H9 (cell line): ENCODE data around the gene SLC44A1. TPM values are rescaled to one million over a fixed set of nuclear protein-coding genes. Genes with fewer than 3 reads are reported as not detected.
A peak's percentile ranks its signal among the peaks of the same experiment; 100 is the strongest.

Experiments used
- DNase-seq: peaks from one replicate; pipeline ENCODE4 v3.0.0-alpha.2; 2017
- H2AFZ ChIP-seq: one replicate; pipeline ENCODE4 v1.6.1; 2013; ENCODE audit warnings: mild to moderate bottlenecking, low read length, control low read depth, moderate library complexity
- H2AK5ac ChIP-seq: 2 replicates; pipeline ENCODE4 v1.6.1; 2013; ENCODE audit warnings: low read length, control low read depth, mixed read lengths; ENCODE audit not compliant: insufficient read length
- H2BK120ac ChIP-seq: one replicate; pipeline ENCODE4 v1.6.1; 2013; ENCODE audit warnings: low read depth, mild to moderate bottlenecking, low read length, control low read depth, inconsistent platforms; ENCODE audit not compliant: poor library complexity, severe bottlenecking
- H2BK12ac ChIP-seq: 2 replicates; pipeline ENCODE4 v1.6.1; 2013; ENCODE audit warnings: low read length, control low read depth, mixed read lengths, low read depth; ENCODE audit not compliant: insufficient read length
- H2BK15ac ChIP-seq: 2 replicates; pipeline ENCODE4 v1.6.1; 2013; ENCODE audit warnings: low read depth, low read length, control low read depth
- H2BK20ac ChIP-seq: one replicate; pipeline ENCODE4 v1.6.1; 2013; ENCODE audit warnings: low read depth, mild to moderate bottlenecking, low read length, control low read depth, inconsistent platforms; ENCODE audit not compliant: poor library complexity, severe bottlenecking
- H2BK5ac ChIP-seq: 2 replicates; pipeline ENCODE4 v1.6.1; 2013; ENCODE audit warnings: low read length, control low read depth, mixed read lengths; ENCODE audit not compliant: insufficient read length
- H3K14ac ChIP-seq: 2 replicates; pipeline ENCODE4 v1.6.1; 2013; ENCODE audit warnings: low read length, control low read depth; ENCODE audit not compliant: insufficient read depth
- H3K18ac ChIP-seq: 2 replicates; pipeline ENCODE4 v1.6.1; 2013; ENCODE audit warnings: low read depth, mild to moderate bottlenecking, mixed read lengths, low read length, control low read depth; ENCODE audit not compliant: insufficient read length
- H3K23ac ChIP-seq: 2 replicates; pipeline ENCODE4 v1.6.1; 2013; ENCODE audit warnings: low read length, control low read depth, mixed read lengths, low read depth; ENCODE audit not compliant: insufficient read length
- H3K23me2 ChIP-seq: 2 replicates; pipeline ENCODE4 v1.6.1; 2013; ENCODE audit warnings: low read depth, mild to moderate bottlenecking, mixed read lengths, low read length, control low read depth; ENCODE audit not compliant: insufficient read length, poor library complexity, severe bottlenecking
- H3K27ac ChIP-seq: 2 replicates; pipeline ENCODE4 v1.5.1; 2013; ENCODE audit warnings: low read length, control low read depth, mixed read lengths, low read depth; ENCODE audit not compliant: insufficient read length
- H3K27me3 ChIP-seq: 2 replicates; pipeline ENCODE4 v1.6.1; 2013; ENCODE audit warnings: low read length, control low read depth, inconsistent platforms; ENCODE audit not compliant: insufficient read depth
- H3K4ac ChIP-seq: 2 replicates; pipeline ENCODE4 v1.6.1; 2013; ENCODE audit warnings: low read depth, mild to moderate bottlenecking, control low read depth, inconsistent platforms, low read length, moderate library complexity
- H3K4me1 ChIP-seq: 2 replicates; pipeline ENCODE4 v1.6.1; 2013; ENCODE audit warnings: low read length, control low read depth, inconsistent platforms; ENCODE audit not compliant: insufficient read depth
- H3K4me2 ChIP-seq: 2 replicates; pipeline ENCODE4 v1.6.1; 2013; ENCODE audit warnings: low read length, control low read depth, mixed read lengths; ENCODE audit not compliant: insufficient read length, insufficient read depth
- H3K56ac ChIP-seq: 2 replicates; pipeline ENCODE4 v1.6.1; 2013; ENCODE audit warnings: low read depth, mild to moderate bottlenecking, mixed read lengths, low read length, control low read depth; ENCODE audit not compliant: insufficient read length
- H3K79me1 ChIP-seq: 2 replicates; pipeline ENCODE4 v1.6.1; 2013; ENCODE audit warnings: low read depth, mild to moderate bottlenecking, moderate library complexity, low read length, control low read depth, inconsistent platforms; ENCODE audit not compliant: insufficient read depth, poor library complexity, severe bottlenecking
- H3K79me2 ChIP-seq: 2 replicates; pipeline ENCODE4 v1.6.1; 2013; ENCODE audit warnings: low read length, control low read depth, inconsistent platforms; ENCODE audit not compliant: insufficient read depth
- H3K9ac ChIP-seq: 2 replicates; pipeline ENCODE4 v1.6.1; 2013; ENCODE audit warnings: low read length, control low read depth, mixed read lengths; ENCODE audit not compliant: insufficient read length; ENCODE audit errors: extremely low read depth
- H3K9me3 ChIP-seq: one replicate; pipeline ENCODE4 v1.6.1; 2013; ENCODE audit warnings: low read depth, low read length, inconsistent platforms; ENCODE audit not compliant: control insufficient read depth
- H3T11ph ChIP-seq: one replicate; pipeline ENCODE4 v1.6.1; 2013; ENCODE audit warnings: mild to moderate bottlenecking, low read length, control low read depth, inconsistent platforms
- H4K20me1 ChIP-seq: one replicate; pipeline ENCODE4 v1.6.1; 2013; ENCODE audit not compliant: control insufficient read depth, insufficient read length, insufficient read depth
- H4K5ac ChIP-seq: 2 replicates; pipeline ENCODE4 v1.6.1; 2013; ENCODE audit warnings: low read depth, mild to moderate bottlenecking, mixed read lengths, low read length, control low read depth; ENCODE audit not compliant: insufficient read length
- H4K8ac ChIP-seq: replicated peaks from 2 replicates; pipeline ENCODE4 v1.6.1; 2013; ENCODE audit warnings: low read length, control low read depth, mixed read lengths, low read depth; ENCODE audit not compliant: insufficient read length
- H4K91ac ChIP-seq: 2 replicates; pipeline ENCODE4 v1.6.1; 2013; ENCODE audit warnings: low read depth, mild to moderate bottlenecking, moderate library complexity, mixed read lengths, low read length, control low read depth; ENCODE audit not compliant: insufficient read length
- H3K27ac Mint-ChIP-seq, 3 experiments: 2 replicates in 2 of 3; 3 replicates in 1 of 3; pipeline ENCODE4 v1.8.0; 2020 to 2021; ENCODE audit warnings: mixed read lengths in 3 of 3, mild to moderate bottlenecking in 1 of 3, moderate library complexity in 1 of 3
- H3K27me3 Mint-ChIP-seq: 2 replicates; pipeline ENCODE4 v1.8.0; 2021; ENCODE audit warnings: low read depth, mild to moderate bottlenecking, moderate library complexity, mixed read lengths
- H3K36me3 Mint-ChIP-seq, 3 experiments: 2 replicates in 2 of 3; 3 replicates in 1 of 3; pipeline ENCODE4 v1.8.0; 2020 to 2021; ENCODE audit warnings: low read depth in 3 of 3, mixed read lengths in 3 of 3; ENCODE audit not compliant: insufficient read depth in 1 of 3
- H3K4me1 Mint-ChIP-seq, 2 experiments: 2 replicates each; pipeline ENCODE4 v1.8.0; 2020; ENCODE audit warnings: mixed read lengths in 2 of 2
- H3K4me3 Mint-ChIP-seq, 2 experiments: 2 replicates in 1 of 2; 3 replicates in 1 of 2; pipeline ENCODE4 v1.8.0; 2020 to 2021; ENCODE audit warnings: mild to moderate bottlenecking in 2 of 2, mixed read lengths in 2 of 2, moderate library complexity in 1 of 2
- H3K9me3 Mint-ChIP-seq, 2 experiments: 2 replicates in 1 of 2; 3 replicates in 1 of 2; pipeline ENCODE4 v1.8.0; 2020; ENCODE audit warnings: mild to moderate bottlenecking in 2 of 2, mixed read lengths in 2 of 2, moderate library complexity in 1 of 2
- WGBS: extraction: QIAGEN DNeasy Blood & Tissue Kit; methylation state at CpG from one replicate; pipeline ENCODE4 v1.1.7; 2013; ENCODE audit warnings: missing lambda C conversion rate, low lambda C conversion rate, mixed read lengths; ENCODE audit not compliant: insufficient read length; ENCODE audit errors: extremely low coverage; 5-methylcytosine and 5-hydroxymethylcytosine counted together
- total RNA-seq: library from RNA; stranded (reverse); gene quantifications from 2 replicates; pipeline ENCODE4 v1.2.1, GENCODE V29; 2021
- TF ChIP-seq, protein P1 (sequence below): fragments of 200-600 bp; sonication (generic); conservative IDR thresholded peaks from 3 replicates; pipeline ENCODE4 v1.8.0; 2021; ENCODE audit warnings: antibody characterized with exemption, mild to moderate bottlenecking

Gene SLC44A1
- total RNA-seq, 1 experiment from 2014 or later: 60.7 TPM

DNA sequence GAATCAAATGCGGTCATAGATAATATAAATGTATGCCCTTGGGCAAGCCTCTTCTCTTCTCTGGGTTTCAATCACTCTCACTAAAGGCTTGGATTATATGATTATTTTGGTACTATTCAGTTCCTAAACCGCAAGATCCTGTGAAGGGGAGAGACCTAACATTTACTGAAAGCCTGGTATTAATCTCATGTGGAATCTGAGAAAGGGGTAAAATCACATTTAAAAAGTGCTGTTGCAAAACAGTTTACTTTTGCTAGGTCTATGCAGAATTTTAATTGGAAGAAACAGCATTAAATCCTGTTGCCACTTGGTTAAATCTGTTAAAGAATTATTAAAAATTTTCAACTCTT, 50.7 kb downstream of the SLC44A1 start:
- Histone ChIP-seq H2BK15ac (no peak overlapping the region), H3K4ac (no peak overlapping the region), H3K9me3 (no peaks in the 10 kb centered on the region), H4K91ac (no peak overlapping the region), H3K14ac (no peak overlapping the region), H4K20me1 (no peaks in the 10 kb centered on the region), H3K79me2 (no peaks in the 10 kb centered on the region; the same call in 1 of the 2 replicates), H3K9ac (no peak overlapping the region), H3K27me3 (no peaks in the 10 kb centered on the region), H2BK5ac (no peak overlapping the region), H2BK12ac (no peak overlapping the region), H2BK20ac (no peak overlapping the region), H3K23ac (no peak overlapping the region), H3K18ac (no peak overlapping the region), H2AFZ (no peak overlapping the region), H4K8ac (no peak overlapping the region), H3K4me2 (no peak overlapping the region), H3K79me1 (no peaks in the 10 kb centered on the region), H4K5ac (no peak overlapping the region), H3K4me1 (peaks cover 10% of the 10 kb centered on the region), H3K56ac (no peak overlapping the region), H3K27ac (no peak overlapping the region), H2AK5ac (no peak overlapping the region), H3K23me2 (no peaks in the 10 kb centered on the region), H3T11ph (no peak overlapping the region), H2BK120ac (no peak overlapping the region)
- H3K27me3 Mint-ChIP-seq: no peaks in the 10 kb centered on the region
- peaks cover 84 to 89% of the 10 kb centered on the region in 2 experiments for H3K4me1 Mint-ChIP-seq
- peak overlapping the region; percentile 51 to 93 (median 76); a peak in 6 of 7 replicates for H3K27ac Mint-ChIP-seq
- TF ChIP-seq, protein P1, sequence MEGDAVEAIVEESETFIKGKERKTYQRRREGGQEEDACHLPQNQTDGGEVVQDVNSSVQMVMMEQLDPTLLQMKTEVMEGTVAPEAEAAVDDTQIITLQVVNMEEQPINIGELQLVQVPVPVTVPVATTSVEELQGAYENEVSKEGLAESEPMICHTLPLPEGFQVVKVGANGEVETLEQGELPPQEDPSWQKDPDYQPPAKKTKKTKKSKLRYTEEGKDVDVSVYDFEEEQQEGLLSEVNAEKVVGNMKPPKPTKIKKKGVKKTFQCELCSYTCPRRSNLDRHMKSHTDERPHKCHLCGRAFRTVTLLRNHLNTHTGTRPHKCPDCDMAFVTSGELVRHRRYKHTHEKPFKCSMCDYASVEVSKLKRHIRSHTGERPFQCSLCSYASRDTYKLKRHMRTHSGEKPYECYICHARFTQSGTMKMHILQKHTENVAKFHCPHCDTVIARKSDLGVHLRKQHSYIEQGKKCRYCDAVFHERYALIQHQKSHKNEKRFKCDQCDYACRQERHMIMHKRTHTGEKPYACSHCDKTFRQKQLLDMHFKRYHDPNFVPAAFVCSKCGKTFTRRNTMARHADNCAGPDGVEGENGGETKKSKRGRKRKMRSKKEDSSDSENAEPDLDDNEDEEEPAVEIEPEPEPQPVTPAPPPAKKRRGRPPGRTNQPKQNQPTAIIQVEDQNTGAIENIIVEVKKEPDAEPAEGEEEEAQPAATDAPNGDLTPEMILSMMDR: no peak
- no peak for DNase-seq
- no peak overlapping the region for H3K4me3 Mint-ChIP-seq
- H3K36me3 Mint-ChIP-seq: peaks cover 7 to 17% (median 15%) of the 10 kb centered on the region in 3 experiments
- no CpG with 5 or more reads among the region's 2 CpGs for WGBS
- no peaks in the 10 kb centered on the region for H3K9me3 Mint-ChIP-seq
